ENCODE data around the gene C12orf60.

The C12orf60 gene

GRCh38 chr12:14833336-14833735 lies 29.9 kb downstream of the C12orf60 start:
- no peak overlapping the region for H3K27ac ChIP-seq (ENCODE audit: insufficient read depth in 1 of 2, low read depth in 1 of 2, low read length in 2 of 2, poor library complexity in 1 of 2, severe bottlenecking in 2 of 2)
- POLR2A ChIA-PET: interaction anchor here (0.6 kb wide), 1 partner anchor 20 kb away, joined by 3 read pairs; no protein-coding TSS in a partner anchor

DNA sequence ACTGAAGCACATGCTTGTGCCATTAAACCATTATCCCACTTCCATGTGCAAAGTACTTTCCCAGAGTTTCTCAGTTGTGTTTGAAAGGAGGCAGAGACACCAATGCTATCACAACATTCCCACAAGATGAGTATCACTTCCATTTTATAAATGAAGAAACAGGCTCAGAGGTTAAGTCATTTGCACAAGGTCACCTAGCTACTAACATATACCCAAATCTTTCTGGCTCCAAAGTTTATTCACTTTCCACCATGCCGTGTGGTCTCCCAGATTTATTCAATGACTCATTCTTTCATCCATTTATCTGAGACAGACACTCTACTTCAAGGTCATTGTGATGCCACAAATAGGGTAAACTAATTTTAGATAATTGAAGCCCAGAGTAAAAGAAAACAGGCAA lies 30.5 kb downstream of the C12orf60 start:
- WGBS (ENCODE audit: insufficient coverage): 88% methylated on average over 1 of the region's 1 CpG
- Histone ChIP-seq H3K27ac (ENCODE audit: insufficient read depth in 1 of 2, low read depth in 1 of 2, low read length in 2 of 2, poor library complexity in 1 of 2, severe bottlenecking in 2 of 2) (no peak overlapping the region), H3K4me1 (ENCODE audit: control extremely low read depth in 1 of 4, control insufficient read depth in 4 of 4, insufficient read depth in 4 of 4, low read length in 3 of 4) (no peaks in the 10 kb centered on the region), H3K9me3 (ENCODE audit: control extremely low read depth in 1 of 5, control insufficient read depth in 4 of 5, insufficient read depth in 2 of 5, low read depth in 1 of 5, low read length in 4 of 5) (no peaks in the 10 kb centered on the region), H3K36me3 (ENCODE audit: control insufficient read depth in 4 of 4, insufficient read depth in 4 of 4, low read length in 3 of 4) (no peaks in the 10 kb centered on the region), H3K27me3 (replicated peaks in 2 of 5; ENCODE audit: control insufficient read depth in 4 of 5, insufficient read depth in 5 of 5, low read length in 4 of 5) (no peaks in the 10 kb centered on the region), H3K4me3 (ENCODE audit: control insufficient read depth in 1 of 7, extremely low read depth in 1 of 7, insufficient read depth in 4 of 7, low read depth in 2 of 7, low read length in 6 of 7) (no peak overlapping the region)
- DNase-seq: no peak
- POLR2A ChIA-PET: no interaction called here
- CTCF ChIA-PET: interaction anchor here (0.7 to 1.4 kb wide), 2 partner anchors 10 to 314 kb away, joined by 3 to 4 read pairs; partner anchors contain the start of gene ART4

More at GRCh38 chr12:14833336-14833735, 29.9 kb downstream of the C12orf60 start:
- WGBS (ENCODE audit: insufficient coverage): no CpG with 5 or more reads among the region's 3 CpGs
- Histone ChIP-seq H3K4me3 (ENCODE audit: control insufficient read depth in 1 of 7, extremely low read depth in 1 of 7, insufficient read depth in 4 of 7, low read depth in 2 of 7, low read length in 6 of 7) (no peak overlapping the region), H3K27me3 (replicated peaks in 2 of 5; ENCODE audit: control insufficient read depth in 4 of 5, insufficient read depth in 5 of 5, low read length in 4 of 5) (no peaks in the 10 kb centered on the region), H3K36me3 (ENCODE audit: control insufficient read depth in 4 of 4, insufficient read depth in 4 of 4, low read length in 3 of 4) (no peaks in the 10 kb centered on the region), H3K9me3 (ENCODE audit: control extremely low read depth in 1 of 5, control insufficient read depth in 4 of 5, insufficient read depth in 2 of 5, low read depth in 1 of 5, low read length in 4 of 5) (no peaks in the 10 kb centered on the region), H3K4me1 (ENCODE audit: control extremely low read depth in 1 of 4, control insufficient read depth in 4 of 4, insufficient read depth in 4 of 4, low read length in 3 of 4) (no peaks in the 10 kb centered on the region)
- CTCF ChIA-PET: interaction anchor here (1.4 kb wide), 1 partner anchor 10 kb away, joined by 4 read pairs; the partner anchor contains the start of gene ART4
- no peak for DNase-seq

DNA sequence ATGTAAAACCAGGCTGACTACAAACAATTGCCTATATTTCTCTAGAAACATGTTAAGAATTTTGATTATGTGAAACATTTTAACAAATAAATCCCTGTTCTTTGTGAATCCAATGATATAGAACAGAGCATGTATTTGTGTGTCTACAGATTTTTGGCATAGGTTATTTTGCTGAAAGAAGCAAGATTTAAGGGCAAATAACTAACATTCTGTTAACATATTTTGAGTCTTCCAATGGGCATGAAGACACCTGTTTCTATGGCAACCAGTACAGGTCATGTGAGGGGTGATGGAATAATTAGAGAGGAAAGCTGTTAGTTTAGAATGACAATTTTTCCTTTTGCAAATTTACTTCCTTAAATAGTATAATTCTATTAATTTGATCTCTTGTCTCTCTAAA lies 31.0 kb downstream of the C12orf60 start:
- Histone ChIP-seq H3K9me3 (ENCODE audit: control extremely low read depth in 1 of 5, control insufficient read depth in 4 of 5, insufficient read depth in 2 of 5, low read depth in 1 of 5, low read length in 4 of 5) (peaks cover 0 to 4% (median 0%) of the 10 kb centered on the region in 5 experiments), H3K27me3 (replicated peaks in 2 of 5; ENCODE audit: control insufficient read depth in 4 of 5, insufficient read depth in 5 of 5, low read length in 4 of 5) (no peaks in the 10 kb centered on the region), H3K4me3 (ENCODE audit: control insufficient read depth in 1 of 7, extremely low read depth in 1 of 7, insufficient read depth in 4 of 7, low read depth in 2 of 7, low read length in 6 of 7) (no peak overlapping the region), H3K36me3 (ENCODE audit: control insufficient read depth in 4 of 4, insufficient read depth in 4 of 4, low read length in 3 of 4) (no peaks in the 10 kb centered on the region), H3K27ac (ENCODE audit: insufficient read depth in 1 of 2, low read depth in 1 of 2, low read length in 2 of 2, poor library complexity in 1 of 2, severe bottlenecking in 2 of 2) (no peak overlapping the region), H3K4me1 (ENCODE audit: control extremely low read depth in 1 of 4, control insufficient read depth in 4 of 4, insufficient read depth in 4 of 4, low read length in 3 of 4) (no peaks in the 10 kb centered on the region)
- ChIA-PET POLR2A (no interaction called here), CTCF (interaction anchor here (1.2 kb wide), 1 partner anchor 162 kb away, joined by 3 read pairs; no protein-coding TSS in a partner anchor)
- no peak for DNase-seq

DNA sequence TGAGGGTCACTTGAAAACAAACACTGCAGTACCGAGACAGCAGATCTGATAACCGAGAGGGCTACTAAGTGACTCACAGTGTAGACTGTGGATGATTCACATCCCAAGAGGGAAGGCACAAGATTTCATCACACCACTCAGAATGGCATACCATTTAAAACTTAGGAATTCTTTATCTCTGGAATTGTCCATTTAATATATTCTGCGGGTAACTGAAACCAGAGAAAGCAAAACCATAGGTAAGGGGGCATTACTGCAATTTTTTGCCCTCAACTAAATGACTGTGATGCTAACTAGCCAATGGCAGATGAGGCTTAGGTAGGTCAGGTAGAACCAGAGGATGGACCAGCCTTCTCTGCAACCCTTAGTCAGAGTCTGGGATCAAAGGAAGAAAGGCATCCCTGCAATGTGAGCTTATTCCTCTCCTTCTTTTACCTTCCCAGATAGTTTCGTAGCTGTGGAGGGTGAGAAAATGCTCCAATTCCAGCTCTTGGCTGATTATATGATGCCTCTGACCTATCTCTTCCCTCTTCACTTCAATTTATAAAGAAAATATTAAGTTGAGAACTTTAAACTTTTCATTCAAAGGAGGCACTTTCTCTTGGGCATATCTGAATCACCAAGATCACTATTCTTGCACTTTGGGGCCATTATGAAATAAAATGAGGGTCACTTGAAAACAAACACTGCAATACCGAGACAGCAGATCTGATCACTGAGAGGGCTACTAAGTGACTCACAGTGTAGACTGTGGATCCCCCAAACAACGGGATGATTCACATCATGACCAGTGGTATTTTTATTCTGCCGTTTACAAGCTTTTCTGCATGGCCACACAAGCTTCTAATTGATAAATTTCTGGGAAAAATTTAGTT lies 33.1 kb downstream of the C12orf60 start:
- Histone ChIP-seq H3K4me3 (ENCODE audit: control insufficient read depth in 1 of 7, extremely low read depth in 1 of 7, insufficient read depth in 4 of 7, low read depth in 2 of 7, low read length in 6 of 7) (no peak overlapping the region), H3K9me3 (ENCODE audit: control extremely low read depth in 1 of 5, control insufficient read depth in 4 of 5, insufficient read depth in 2 of 5, low read depth in 1 of 5, low read length in 4 of 5) (peaks cover 0 to 4% (median 0%) of the 10 kb centered on the region in 5 experiments), H3K4me1 (ENCODE audit: control extremely low read depth in 1 of 4, control insufficient read depth in 4 of 4, insufficient read depth in 4 of 4, low read length in 3 of 4) (no peaks in the 10 kb centered on the region), H3K27me3 (replicated peaks in 2 of 5; ENCODE audit: control insufficient read depth in 4 of 5, insufficient read depth in 5 of 5, low read length in 4 of 5) (no peaks in the 10 kb centered on the region), H3K36me3 (ENCODE audit: control insufficient read depth in 4 of 4, insufficient read depth in 4 of 4, low read length in 3 of 4) (no peaks in the 10 kb centered on the region), H3K27ac (ENCODE audit: insufficient read depth in 1 of 2, low read depth in 1 of 2, low read length in 2 of 2, poor library complexity in 1 of 2, severe bottlenecking in 2 of 2) (no peak overlapping the region)
- WGBS (ENCODE audit: insufficient coverage): 95% methylated on average over 5 of the region's 7 CpGs
- ChIA-PET CTCF (interaction anchor here (1.0 to 1.5 kb wide), 4 partner anchors 8 to 66 kb away, joined by 3 to 4 read pairs (median 3); a partner anchor contains a TSS), POLR2A (no interaction called here)
- DNase-seq: no peak

DNA sequence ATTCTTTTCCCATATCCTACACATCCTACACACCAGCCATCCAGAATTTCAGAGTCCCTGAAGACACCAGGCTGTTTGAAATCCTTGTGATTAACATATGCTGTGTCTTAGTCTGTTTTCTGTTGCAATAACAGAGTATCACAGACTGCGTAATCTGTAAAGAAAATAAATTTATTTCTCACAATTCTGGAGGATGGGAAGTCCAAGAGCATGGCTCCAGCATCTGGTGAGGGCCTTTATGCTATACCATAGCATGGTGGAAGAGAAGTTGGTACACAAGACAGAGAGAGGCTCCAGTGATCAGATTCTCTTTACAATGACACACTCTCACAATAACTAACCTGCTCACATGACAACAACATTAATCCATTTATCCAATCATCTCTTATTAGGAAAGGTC lies 35.8 kb downstream of the C12orf60 start:
- H3K27me3 ChIP-seq (replicated peaks in 2 of 5; ENCODE audit: control insufficient read depth in 4 of 5, insufficient read depth in 5 of 5, low read length in 4 of 5): no peaks in the 10 kb centered on the region
- H3K36me3 ChIP-seq (ENCODE audit: control insufficient read depth in 4 of 4, insufficient read depth in 4 of 4, low read length in 3 of 4): no peaks in the 10 kb centered on the region
- peaks cover 0 to 4% (median 0%) of the 10 kb centered on the region in 5 experiments for H3K9me3 ChIP-seq (ENCODE audit: control extremely low read depth in 1 of 5, control insufficient read depth in 4 of 5, insufficient read depth in 2 of 5, low read depth in 1 of 5, low read length in 4 of 5)
- H3K27ac ChIP-seq (ENCODE audit: insufficient read depth in 1 of 2, low read depth in 1 of 2, low read length in 2 of 2, poor library complexity in 1 of 2, severe bottlenecking in 2 of 2): no peak overlapping the region
- CTCF ChIA-PET: no interaction called here
- POLR2A ChIA-PET: no interaction called here
- H3K4me1 ChIP-seq (ENCODE audit: control extremely low read depth in 1 of 4, control insufficient read depth in 4 of 4, insufficient read depth in 4 of 4, low read length in 3 of 4): no peaks in the 10 kb centered on the region
- H3K4me3 ChIP-seq (ENCODE audit: control insufficient read depth in 1 of 7, extremely low read depth in 1 of 7, insufficient read depth in 4 of 7, low read depth in 2 of 7, low read length in 6 of 7): no peak overlapping the region
- DNase-seq: no peak
- 86% methylated on average over 1 of the region's 1 CpG for WGBS (ENCODE audit: insufficient coverage)

- ChIA-PET POLR2A (no interaction called here), CTCF (no interaction called here)
- Histone ChIP-seq H3K27me3 (replicated peaks in 2 of 5; ENCODE audit: control insufficient read depth in 4 of 5, insufficient read depth in 5 of 5, low read length in 4 of 5) (no peaks in the 10 kb centered on the region), H3K9me3 (ENCODE audit: control extremely low read depth in 1 of 5, control insufficient read depth in 4 of 5, insufficient read depth in 2 of 5, low read depth in 1 of 5, low read length in 4 of 5) (peaks cover 0 to 4% (median 0%) of the 10 kb centered on the region in 5 experiments), H3K4me3 (ENCODE audit: control insufficient read depth in 1 of 7, extremely low read depth in 1 of 7, insufficient read depth in 4 of 7, low read depth in 2 of 7, low read length in 6 of 7) (no peak overlapping the region), H3K4me1 (ENCODE audit: control extremely low read depth in 1 of 4, control insufficient read depth in 4 of 4, insufficient read depth in 4 of 4, low read length in 3 of 4) (peaks cover 0 to 3% (median under 1%) of the 10 kb centered on the region in 4 experiments), H3K27ac (ENCODE audit: insufficient read depth in 1 of 2, low read depth in 1 of 2, low read length in 2 of 2, poor library complexity in 1 of 2, severe bottlenecking in 2 of 2) (no peak overlapping the region), H3K36me3 (ENCODE audit: control insufficient read depth in 4 of 4, insufficient read depth in 4 of 4, low read length in 3 of 4) (no peaks in the 10 kb centered on the region)
- 100% methylated on average over 2 of the region's 4 CpGs for WGBS (ENCODE audit: insufficient coverage)
- DNase-seq: no peak
Measured at GRCh38 chr12:14840616-14841015, 37.1 kb downstream of the C12orf60 start.

GRCh38 chr12:14841761-14842160 lies 38.3 kb downstream of the C12orf60 start:
- Histone ChIP-seq H3K27ac (ENCODE audit: insufficient read depth in 1 of 2, low read depth in 1 of 2, low read length in 2 of 2, poor library complexity in 1 of 2, severe bottlenecking in 2 of 2) (no peak overlapping the region), H3K9me3 (ENCODE audit: control extremely low read depth in 1 of 5, control insufficient read depth in 4 of 5, insufficient read depth in 2 of 5, low read depth in 1 of 5, low read length in 4 of 5) (peaks cover 0 to 4% (median 0%) of the 10 kb centered on the region in 5 experiments), H3K36me3 (ENCODE audit: control insufficient read depth in 4 of 4, insufficient read depth in 4 of 4, low read length in 3 of 4) (no peaks in the 10 kb centered on the region), H3K27me3 (replicated peaks in 2 of 5; ENCODE audit: control insufficient read depth in 4 of 5, insufficient read depth in 5 of 5, low read length in 4 of 5) (no peaks in the 10 kb centered on the region), H3K4me3 (ENCODE audit: control insufficient read depth in 1 of 7, extremely low read depth in 1 of 7, insufficient read depth in 4 of 7, low read depth in 2 of 7, low read length in 6 of 7) (no peak overlapping the region), H3K4me1 (ENCODE audit: control extremely low read depth in 1 of 4, control insufficient read depth in 4 of 4, insufficient read depth in 4 of 4, low read length in 3 of 4) (peaks cover 5 to 12% (median 9%) of the 10 kb centered on the region in 4 experiments)
- POLR2A ChIA-PET: no interaction called here
- 100% methylated on average over 2 of the region's 3 CpGs for WGBS (ENCODE audit: insufficient coverage)
- DNase-seq: no peak
- CTCF ChIA-PET: no interaction called here

All from common myeloid progenitor, CD34-positive (primary cell).